ENCODE data around the gene TMEM51.

The TMEM51 gene

GRCh38 chr1:15184436-15185241, 31.1 kb downstream of the TMEM51 start:
- no peak for ATAC-seq (ENCODE audit: low read depth)
- Mint-ChIP-seq H3K36me3 (no peaks in the 10 kb centered on the region), H3K4me3 (no peak overlapping the region), H3K9me3 (no peaks in the 10 kb centered on the region), H3K27ac (no peak overlapping the region), H3K27me3 (peaks cover 19% of the 10 kb centered on the region), H3K4me1 (no peaks in the 10 kb centered on the region)
- no peak for DNase-seq (ENCODE audit: low spot score in 2 of 2)

DNA sequence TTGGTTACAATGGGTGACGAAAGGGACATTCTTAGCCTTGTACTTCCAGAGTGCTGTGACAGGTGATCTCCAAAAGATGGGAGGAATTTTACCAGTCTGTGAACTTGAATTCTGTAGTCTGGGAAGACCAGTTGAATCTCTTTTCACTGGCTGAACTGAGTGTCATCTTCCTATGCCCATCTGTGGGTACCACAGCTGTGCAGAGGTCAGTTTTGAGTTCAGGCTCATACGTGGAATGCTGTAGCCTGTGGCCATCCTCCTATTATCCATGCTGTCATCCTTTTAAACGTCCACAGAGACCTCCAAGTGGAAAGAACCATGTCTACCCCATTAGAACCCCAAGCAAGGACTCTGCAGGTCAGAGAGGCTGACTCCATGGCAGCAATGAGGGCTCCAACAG, 32.1 kb downstream of the TMEM51 start:
- Mint-ChIP-seq H3K4me1 (no peaks in the 10 kb centered on the region), H3K9me3 (no peaks in the 10 kb centered on the region), H3K27me3 (peaks cover 19% of the 10 kb centered on the region), H3K36me3 (no peaks in the 10 kb centered on the region), H3K27ac (no peak overlapping the region), H3K4me3 (no peak overlapping the region)
- ATAC-seq (ENCODE audit: low read depth) (no peak), DNase-seq (ENCODE audit: low spot score in 2 of 2) (no peak)

DNA sequence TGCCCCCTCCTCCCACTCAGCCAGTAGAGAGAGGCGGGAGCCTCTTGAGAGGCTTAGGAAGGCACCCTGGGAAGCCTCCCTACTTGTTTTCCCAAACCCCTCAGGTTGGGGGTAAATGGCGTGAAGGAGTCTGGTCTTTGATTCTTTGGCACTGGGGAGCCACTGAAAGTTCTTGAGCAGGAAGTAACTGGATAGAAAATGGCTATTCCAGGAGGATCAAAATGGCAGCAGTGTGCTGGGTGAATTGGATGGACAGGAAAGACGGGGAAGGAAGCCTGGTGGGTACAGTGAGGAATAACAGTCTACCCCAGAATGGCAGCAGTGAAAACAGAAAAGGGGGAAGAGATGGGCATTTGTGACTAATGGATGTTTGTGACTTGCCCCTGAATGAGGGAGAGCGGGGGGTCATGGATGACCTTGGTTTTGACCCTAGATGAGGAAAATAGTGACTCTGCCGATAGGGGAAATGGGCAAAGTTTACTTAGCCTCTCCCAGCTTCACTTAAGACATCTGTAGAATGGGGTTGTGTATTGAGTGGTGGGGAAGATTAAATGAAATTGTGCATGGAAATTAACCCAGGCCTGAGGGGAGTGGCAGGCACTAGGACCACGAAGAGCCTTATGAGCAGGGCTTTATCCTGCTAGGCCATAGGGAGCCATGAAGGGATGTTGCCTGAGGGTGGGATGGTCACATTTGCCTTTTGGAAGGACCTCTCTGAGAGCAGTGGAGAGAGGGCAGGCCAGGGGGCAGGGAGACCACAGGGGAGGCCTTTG, 32.7 kb downstream of the TMEM51 start:
- Mint-ChIP-seq H3K4me3 (no peak overlapping the region), H3K9me3 (no peaks in the 10 kb centered on the region), H3K27me3 (peaks cover 16% of the 10 kb centered on the region), H3K4me1 (no peaks in the 10 kb centered on the region), H3K27ac (no peak overlapping the region), H3K36me3 (no peaks in the 10 kb centered on the region)
- DNase-seq (ENCODE audit: low spot score in 2 of 2), result no peak
- ATAC-seq (ENCODE audit: low read depth), result no peak

DNA sequence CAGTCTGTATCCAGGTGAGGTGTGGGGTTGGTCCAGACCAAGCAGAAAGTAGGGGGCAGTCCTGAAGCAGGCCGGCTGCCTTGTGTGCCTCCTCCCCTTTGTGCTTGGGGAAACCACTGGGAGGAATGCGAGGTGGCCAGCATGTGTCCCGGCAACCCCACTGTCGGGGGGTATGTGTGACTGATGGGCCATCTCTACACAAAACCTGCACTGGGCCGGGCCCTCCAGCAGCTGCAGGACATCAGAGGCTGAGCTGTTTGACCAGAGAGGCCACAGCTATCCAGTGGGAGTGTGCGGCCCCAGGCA, 33.3 kb downstream of the TMEM51 start:
- no peak for ATAC-seq (ENCODE audit: low read depth)
- no peak for DNase-seq (ENCODE audit: low spot score in 2 of 2)
- Mint-ChIP-seq H3K9me3 (no peaks in the 10 kb centered on the region), H3K36me3 (no peaks in the 10 kb centered on the region), H3K27ac (no peak overlapping the region), H3K27me3 (peaks cover 16% of the 10 kb centered on the region), H3K4me1 (no peaks in the 10 kb centered on the region), H3K4me3 (no peak overlapping the region)

DNA sequence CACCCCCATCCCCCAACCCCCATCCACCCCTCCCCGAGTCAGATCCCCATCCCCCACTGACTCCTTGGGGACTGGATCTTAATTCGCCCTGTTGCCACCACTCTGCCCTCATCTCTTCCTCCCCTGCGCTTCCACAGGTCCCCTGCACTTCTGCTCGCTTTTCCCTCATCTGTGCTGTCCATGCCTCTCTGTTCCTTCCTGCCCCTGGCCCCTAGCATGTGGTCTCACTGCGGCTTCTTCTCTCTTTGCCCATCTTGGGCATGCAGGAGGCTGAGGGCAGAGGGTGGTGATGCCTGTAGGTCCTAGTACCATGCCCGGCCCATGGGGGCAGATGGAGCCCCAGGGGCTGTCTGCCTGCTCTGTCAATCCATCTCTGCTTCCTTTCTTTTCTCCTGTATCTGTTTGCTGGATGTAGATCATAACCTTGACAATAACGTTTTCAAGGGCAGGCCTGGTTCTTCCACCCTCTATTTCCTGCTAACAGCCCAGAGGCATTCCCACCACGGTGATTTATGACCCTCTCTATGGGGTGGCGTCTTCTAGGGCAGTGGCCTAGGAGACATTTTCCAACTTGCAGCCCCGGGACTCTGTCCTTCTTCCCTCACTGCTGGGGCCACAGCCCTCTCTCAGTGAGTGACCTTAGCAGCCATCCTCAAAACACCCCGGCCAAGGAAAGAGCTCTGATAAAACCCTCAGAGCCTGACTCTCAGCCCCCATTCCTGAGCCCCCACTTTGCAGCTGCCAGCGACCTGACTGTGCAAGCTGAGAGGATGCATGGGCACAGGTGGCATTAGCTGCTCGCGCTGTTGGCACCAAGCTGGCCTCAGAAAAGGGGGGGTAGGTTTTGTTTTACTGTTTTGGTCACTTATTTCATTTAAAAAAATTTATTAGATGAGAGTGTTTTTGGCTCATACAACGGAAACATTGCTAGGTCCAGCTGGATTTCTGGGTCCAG, 33.9 kb downstream of the TMEM51 start:
- H3K4me1 Mint-ChIP-seq, result no peaks in the 10 kb centered on the region
- peaks cover 14% of the 10 kb centered on the region for H3K27me3 Mint-ChIP-seq
- DNase-seq (ENCODE audit: low spot score in 2 of 2) (no peak), ATAC-seq (ENCODE audit: low read depth) (no peak)
- no peak overlapping the region for H3K27ac Mint-ChIP-seq
- H3K4me3 Mint-ChIP-seq, result no peak overlapping the region
- no peaks in the 10 kb centered on the region for H3K9me3 Mint-ChIP-seq
- no peaks in the 10 kb centered on the region for H3K36me3 Mint-ChIP-seq

- Mint-ChIP-seq H3K36me3 (no peaks in the 10 kb centered on the region), H3K4me1 (no peaks in the 10 kb centered on the region), H3K27me3 (peaks cover 16% of the 10 kb centered on the region), H3K4me3 (no peak overlapping the region), H3K27ac (no peak overlapping the region), H3K9me3 (no peaks in the 10 kb centered on the region)
- DNase-seq (ENCODE audit: low spot score in 2 of 2) (no peak), ATAC-seq (ENCODE audit: low read depth) (no peak)
Observed at GRCh38 chr1:15188130-15188524, 34.6 kb downstream of the TMEM51 start.

GRCh38 chr1:15188678-15189077, 35.1 kb downstream of the TMEM51 start:
- no peaks in the 10 kb centered on the region for H3K4me1 Mint-ChIP-seq

DNA sequence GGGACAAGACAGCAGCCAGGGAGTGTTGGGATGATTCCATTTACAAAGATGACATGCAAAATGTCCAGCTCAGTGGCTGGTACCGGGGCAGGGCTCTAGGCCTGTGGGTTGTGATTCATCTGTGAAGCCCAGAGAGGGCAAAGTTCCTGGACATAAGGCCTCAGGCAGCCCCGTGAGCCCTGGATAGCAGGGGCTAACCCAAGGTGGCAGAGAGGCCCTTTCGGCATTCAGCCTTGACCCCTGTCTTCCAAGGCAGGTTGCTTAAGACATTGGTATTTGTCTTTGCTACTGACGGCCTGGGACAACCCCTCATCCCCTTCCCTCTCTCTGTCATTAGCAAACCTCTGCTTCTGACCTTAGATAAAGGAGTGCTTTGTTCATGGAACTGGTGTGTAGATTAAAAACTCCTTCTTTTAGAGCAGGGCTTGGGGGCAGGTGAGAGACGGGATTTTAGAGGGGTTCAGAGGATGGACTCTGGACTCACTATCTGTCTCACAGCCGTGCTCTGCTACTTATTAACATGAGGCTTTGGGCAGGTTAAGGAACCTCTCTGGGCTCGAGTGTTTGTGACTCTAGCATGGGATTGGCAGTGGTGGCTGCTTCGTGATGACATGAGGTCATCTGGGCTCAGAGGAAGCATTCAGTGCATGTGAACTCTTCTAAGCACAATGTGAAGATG, 36.3 kb downstream of the TMEM51 start:
- Mint-ChIP-seq H3K27ac (no peak overlapping the region), H3K4me3 (no peak overlapping the region), H3K4me1 (no peaks in the 10 kb centered on the region), H3K27me3 (peaks cover 20% of the 10 kb centered on the region), H3K9me3 (no peaks in the 10 kb centered on the region), H3K36me3 (no peaks in the 10 kb centered on the region)
- ATAC-seq (ENCODE audit: low read depth), result no peak
- DNase-seq (ENCODE audit: low spot score in 2 of 2), result no peak

More at GRCh38 chr1:15188678-15189077, 35.1 kb downstream of the TMEM51 start:
- DNase-seq (ENCODE audit: low spot score in 2 of 2) (no peak), ATAC-seq (ENCODE audit: low read depth) (no peak)
- Mint-ChIP-seq H3K9me3 (no peaks in the 10 kb centered on the region), H3K27me3 (peaks cover 16% of the 10 kb centered on the region), H3K4me3 (no peak overlapping the region), H3K36me3 (no peaks in the 10 kb centered on the region), H3K27ac (no peak overlapping the region)

DNA sequence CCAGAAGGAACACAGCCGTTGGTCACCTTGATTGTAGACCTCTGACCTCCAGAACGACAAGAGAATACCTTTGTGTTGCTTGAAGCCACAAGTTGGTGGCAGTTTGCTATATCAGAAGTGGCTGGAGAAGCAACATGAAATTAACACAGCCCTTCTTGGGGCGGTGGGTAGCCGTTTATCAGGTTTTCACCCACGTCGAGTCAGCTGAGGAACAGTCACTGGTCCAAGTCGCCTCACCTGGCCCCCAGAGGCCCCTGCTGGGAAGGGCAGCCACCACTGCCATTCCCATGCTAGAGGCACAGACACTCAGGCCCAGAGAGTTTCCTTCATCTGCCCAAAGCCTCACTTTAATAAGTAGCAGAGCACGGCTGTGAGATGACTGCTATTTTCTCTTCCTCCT, 37.7 kb downstream of the TMEM51 start:
- H3K9me3 Mint-ChIP-seq, result no peaks in the 10 kb centered on the region
- no peak overlapping the region for H3K27ac Mint-ChIP-seq
- DNase-seq (ENCODE audit: low spot score in 2 of 2), result no peak
- no peak for ATAC-seq (ENCODE audit: low read depth)
- peaks cover 23% of the 10 kb centered on the region for H3K27me3 Mint-ChIP-seq
- no peaks in the 10 kb centered on the region for H3K4me1 Mint-ChIP-seq
- no peaks in the 10 kb centered on the region for H3K36me3 Mint-ChIP-seq
- H3K4me3 Mint-ChIP-seq, result no peak overlapping the region

GRCh38 chr1:15191770-15192169, 38.2 kb downstream of the TMEM51 start:
- no peaks in the 10 kb centered on the region for H3K9me3 Mint-ChIP-seq
- ATAC-seq (ENCODE audit: low read depth) (no peak), DNase-seq (ENCODE audit: low spot score in 2 of 2) (no peak)
- H3K27me3 Mint-ChIP-seq, result peaks cover 19% of the 10 kb centered on the region
- H3K36me3 Mint-ChIP-seq, result no peaks in the 10 kb centered on the region
- H3K27ac Mint-ChIP-seq, result no peak overlapping the region
- H3K4me3 Mint-ChIP-seq, result no peak overlapping the region
- no peaks in the 10 kb centered on the region for H3K4me1 Mint-ChIP-seq

- Mint-ChIP-seq H3K36me3 (no peaks in the 10 kb centered on the region), H3K27me3 (peaks cover 17% of the 10 kb centered on the region), H3K9me3 (no peaks in the 10 kb centered on the region), H3K4me3 (no peak overlapping the region), H3K4me1 (no peaks in the 10 kb centered on the region), H3K27ac (no peak overlapping the region)
- ATAC-seq (ENCODE audit: low read depth) (no peak), DNase-seq (ENCODE audit: low spot score in 2 of 2) (no peak)
Observed at GRCh38 chr1:15192916-15193550, 39.5 kb downstream of the TMEM51 start.

DNA sequence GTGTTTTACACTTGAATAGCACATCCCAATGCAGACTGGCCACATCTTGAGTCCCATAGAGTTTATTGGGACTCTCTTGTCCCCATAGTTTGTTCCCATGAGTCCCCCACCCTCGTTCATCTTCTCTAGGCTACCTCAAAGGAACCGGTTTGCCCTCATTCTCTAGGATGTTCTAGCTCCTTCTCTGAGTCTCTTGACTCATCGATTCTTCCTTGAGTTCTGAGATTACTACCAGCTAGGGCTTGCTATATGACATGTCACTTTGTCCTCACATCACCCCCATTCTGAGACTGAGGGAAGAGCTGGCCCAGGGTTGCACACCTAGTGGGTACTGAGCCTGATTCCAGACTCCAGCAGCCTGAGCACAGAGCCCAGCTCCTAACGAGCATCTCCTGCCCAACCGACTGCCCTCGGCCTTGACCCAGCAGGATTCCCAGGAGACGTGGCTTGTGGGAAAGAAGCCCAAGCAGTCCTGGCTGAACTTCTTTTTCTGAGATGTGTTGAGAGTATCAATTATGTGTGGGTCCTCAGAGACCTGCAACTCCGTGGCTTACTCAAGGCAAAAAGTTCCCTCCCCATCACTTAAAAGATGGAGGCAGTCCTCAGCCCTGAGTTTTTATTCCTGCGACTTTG, 42.0 kb downstream of the TMEM51 start:
- H3K4me3 Mint-ChIP-seq, result no peak overlapping the region
- no peaks in the 10 kb centered on the region for H3K4me1 Mint-ChIP-seq
- DNase-seq (ENCODE audit: low spot score in 2 of 2) (no peak), ATAC-seq (ENCODE audit: low read depth) (no peak)
- no peaks in the 10 kb centered on the region for H3K9me3 Mint-ChIP-seq
- H3K27me3 Mint-ChIP-seq, result peaks cover 17% of the 10 kb centered on the region
- H3K27ac Mint-ChIP-seq, result no peak overlapping the region
- no peaks in the 10 kb centered on the region for H3K36me3 Mint-ChIP-seq

DNA sequence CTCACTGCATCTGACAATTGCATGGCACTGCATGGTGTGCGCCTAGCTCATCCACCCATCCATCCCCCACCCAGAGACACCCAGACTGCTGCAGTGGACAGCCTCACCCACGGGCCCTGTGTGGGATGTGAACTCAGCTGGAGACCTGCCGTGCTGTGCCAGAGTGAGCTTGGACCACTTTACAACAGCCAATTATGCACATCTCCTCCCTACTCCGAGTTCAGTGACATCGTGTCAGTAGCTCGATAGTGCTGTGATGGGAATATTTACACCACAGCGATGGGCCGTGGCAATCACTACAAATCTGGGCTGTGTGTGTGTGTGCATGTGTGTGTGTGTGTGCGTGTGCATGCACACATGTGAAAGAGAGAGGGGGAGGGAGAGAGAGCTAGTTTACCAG, 42.5 kb downstream of the TMEM51 start:
- no peak for ATAC-seq (ENCODE audit: low read depth)
- H3K27me3 Mint-ChIP-seq, result peaks cover 17% of the 10 kb centered on the region

More for the DNA sequence above, 42.5 kb downstream of the TMEM51 start:
- Mint-ChIP-seq H3K4me3 (no peak overlapping the region), H3K4me1 (no peaks in the 10 kb centered on the region), H3K27ac (no peak overlapping the region), H3K9me3 (no peaks in the 10 kb centered on the region), H3K36me3 (no peaks in the 10 kb centered on the region)
- no peak for DNase-seq (ENCODE audit: low spot score in 2 of 2)
